BE2C (cell line): Measurements from ENCODE around the gene XRN2.

ENCODE experiments used
- DNase-seq: peaks from one replicate; pipeline ENCODE4 v3.0.0-alpha.2; 2020
- H3K27me3 ChIP-seq: fragments of 250-450 bp; sonication (Bioruptor Pico); 2 replicates; pipeline ENCODE4 v1.5.1; 2020; ENCODE audit warnings: mild to moderate bottlenecking
- H3K36me3 ChIP-seq: fragments of 250-450 bp; sonication (Bioruptor Pico); 2 replicates; pipeline ENCODE4 v1.5.1; 2020; ENCODE audit warnings: mild to moderate bottlenecking
- H3K4me1 ChIP-seq: fragments of 250-450 bp; sonication (Bioruptor Pico); 2 replicates; pipeline ENCODE4 v1.5.1; 2020
- H3K4me3 ChIP-seq: 2 replicates; pipeline ENCODE4 v1.5.1; 2011; ENCODE audit warnings: low read depth, low read length
- H3K9me3 ChIP-seq: fragments of 250-450 bp; sonication (Bioruptor Pico); 2 replicates; pipeline ENCODE4 v1.5.1; 2020
- CTCF ChIP-seq: IDR thresholded peaks from 2 replicates; pipeline ENCODE4 v1.5.1; 2012; ENCODE audit warnings: mild to moderate bottlenecking, low read depth, low read length

Gene XRN2

GRCh38 chr20:21393816-21394519 lies 90.8 kb downstream of the XRN2 start:
- no peak for DNase-seq
- TF ChIP-seq CTCF, result no peak
- Histone ChIP-seq H3K9me3 (peaks cover 5% of the 10 kb centered on the region; the same call in 1 of the 2 replicates), H3K4me1 (no peaks in the 10 kb centered on the region), H3K27me3 (peaks cover 80% of the 10 kb centered on the region), H3K36me3 (peaks cover 4% of the 10 kb centered on the region; the same call in 1 of the 2 replicates), H3K4me3 (no peak overlapping the region)

GRCh38 chr20:21394551-21394950 lies 91.4 kb downstream of the XRN2 start:
- peaks cover 5% of the 10 kb centered on the region; the same call in 1 of the 2 replicates for H3K9me3 ChIP-seq
- no peaks in the 10 kb centered on the region for H3K4me1 ChIP-seq
- H3K36me3 ChIP-seq, result no peaks in the 10 kb centered on the region
- no peak for TF ChIP-seq CTCF
- no peak for DNase-seq
- H3K4me3 ChIP-seq, result no peak overlapping the region
- H3K27me3 ChIP-seq, result peaks cover 85% of the 10 kb centered on the region

DNA sequence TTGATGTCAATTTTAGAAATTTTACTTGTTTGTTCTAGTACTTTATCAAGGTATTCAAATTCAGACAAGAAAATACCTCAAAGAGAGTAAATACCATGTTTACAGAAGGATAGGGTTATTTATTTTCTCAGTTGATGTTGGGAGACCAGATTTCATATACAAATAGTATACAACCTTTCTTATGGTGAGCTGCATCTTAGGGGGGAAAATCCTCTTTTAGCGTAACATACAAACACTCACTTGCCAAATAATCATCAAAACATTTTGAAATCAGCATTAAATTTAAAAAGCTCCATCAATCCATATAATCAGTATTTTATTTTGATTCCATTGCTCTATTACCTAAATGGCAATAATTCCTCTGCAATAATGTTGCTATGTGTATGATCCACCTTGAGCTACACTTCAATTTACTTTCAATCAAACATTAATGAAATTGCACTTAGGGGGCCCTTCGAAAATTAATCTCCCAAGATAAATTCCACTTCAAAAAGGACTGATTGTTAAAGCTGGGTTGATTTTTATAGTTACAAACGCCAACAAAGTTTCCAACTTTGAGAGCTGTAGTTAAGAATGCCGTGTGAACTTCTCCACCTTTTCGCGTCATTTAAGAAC lies 92.0 kb downstream of the XRN2 start:
- Histone ChIP-seq H3K4me3 (no peak overlapping the region), H3K9me3 (peaks cover 5% of the 10 kb centered on the region; the same call in 1 of the 2 replicates), H3K36me3 (no peaks in the 10 kb centered on the region), H3K4me1 (no peaks in the 10 kb centered on the region), H3K27me3 (peaks cover 92% of the 10 kb centered on the region)
- DNase-seq, result no peak
- TF ChIP-seq CTCF, result no peak

- no peaks in the 10 kb centered on the region for H3K36me3 ChIP-seq
- no peak for TF ChIP-seq CTCF
- no peaks in the 10 kb centered on the region for H3K4me1 ChIP-seq
- H3K4me3 ChIP-seq, result no peak overlapping the region
- DNase-seq, result peak; percentile 21
- H3K27me3 ChIP-seq, result peaks cover 99% of the 10 kb centered on the region
- H3K9me3 ChIP-seq, result peaks cover 5% of the 10 kb centered on the region; the same call in 1 of the 2 replicates
These were observed 92.8 kb downstream of the XRN2 start for GRCh38 chr20:21395666-21396598.

- peak; percentile 30 for DNase-seq
These were observed 93.6 kb downstream of the XRN2 start for GRCh38 chr20:21396599-21397340.

More at GRCh38 chr20:21396599-21397340, 93.6 kb downstream of the XRN2 start:
- Histone ChIP-seq H3K4me3 (no peak overlapping the region), H3K4me1 (no peaks in the 10 kb centered on the region), H3K36me3 (no peaks in the 10 kb centered on the region), H3K9me3 (peaks cover 5% of the 10 kb centered on the region; the same call in 1 of the 2 replicates), H3K27me3 (peaks cover 98% of the 10 kb centered on the region)
- TF ChIP-seq CTCF, result no peak
